HG03460 (cell line): ENCODE results near the gene SUPT6H.

Experiments
- ATAC-seq: cut with Tn5 transposase; IDR thresholded peaks from one replicate; pipeline ENCODE4 v1.9.1; 2021; ENCODE audit not compliant: unreplicated experiment

SUPT6H gene

DNA sequence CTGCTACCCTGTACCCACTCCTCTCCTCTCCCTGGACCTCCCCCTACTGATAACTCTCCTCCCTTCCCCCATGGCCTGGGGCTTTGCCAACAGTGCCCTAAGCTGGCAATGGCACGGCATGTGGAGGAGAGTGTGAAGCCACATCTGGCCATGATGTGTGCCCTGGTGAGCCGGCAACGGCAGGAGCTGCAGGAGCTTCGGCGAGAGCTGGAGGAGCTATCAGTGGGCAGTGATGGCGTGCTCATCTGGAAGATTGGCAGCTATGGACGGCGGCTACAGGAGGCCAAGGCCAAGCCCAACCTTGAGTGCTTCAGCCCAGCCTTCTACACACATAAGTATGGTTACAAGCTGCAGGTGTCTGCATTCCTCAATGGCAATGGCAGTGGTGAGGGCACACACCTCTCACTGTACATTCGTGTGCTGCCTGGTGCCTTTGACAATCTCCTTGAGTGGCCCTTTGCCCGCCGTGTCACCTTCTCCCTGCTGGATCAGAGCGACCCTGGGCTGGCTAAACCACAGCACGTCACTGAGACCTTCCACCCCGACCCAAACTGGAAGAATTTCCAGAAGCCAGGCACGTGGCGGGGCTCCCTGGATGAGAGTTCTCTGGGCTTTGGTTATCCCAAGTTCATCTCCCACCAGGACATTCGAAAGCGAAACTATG is 87.0 kb downstream of the SUPT6H start:
- ATAC-seq = no peak

DNA sequence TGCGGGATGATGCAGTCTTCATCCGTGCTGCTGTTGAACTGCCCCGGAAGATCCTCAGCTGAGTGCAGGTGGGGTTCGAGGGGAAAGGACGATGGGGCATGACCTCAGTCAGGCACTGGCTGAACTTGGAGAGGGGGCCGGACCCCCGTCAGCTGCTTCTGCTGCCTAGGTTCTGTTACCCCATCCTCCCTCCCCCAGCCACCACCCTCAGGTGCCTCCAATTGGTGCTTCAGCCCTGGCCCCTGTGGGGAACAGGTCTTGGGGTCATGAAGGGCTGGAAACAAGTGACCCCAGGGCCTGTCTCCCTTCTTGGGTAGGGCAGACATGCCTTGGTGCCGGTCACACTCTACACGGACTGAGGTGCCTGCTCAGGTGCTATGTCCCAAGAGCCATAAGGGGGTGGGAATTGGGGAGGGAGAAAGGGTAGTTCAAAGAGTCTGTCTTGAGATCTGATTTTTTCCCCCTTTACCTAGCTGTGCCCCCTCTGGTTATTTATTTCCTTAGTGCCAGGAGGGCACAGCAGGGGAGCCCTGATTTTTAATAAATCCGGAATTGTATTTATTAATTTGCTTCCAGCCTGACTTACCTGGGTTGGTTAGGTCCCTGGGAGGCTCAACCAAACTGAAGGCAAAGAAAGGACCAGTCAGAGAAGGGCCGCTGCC is 87.6 kb downstream of the SUPT6H start:
- no peak for ATAC-seq

- ATAC-seq = no peak
Observed at GRCh38 chr17:28750178-28751047, 88.4 kb downstream of the SUPT6H start.

DNA sequence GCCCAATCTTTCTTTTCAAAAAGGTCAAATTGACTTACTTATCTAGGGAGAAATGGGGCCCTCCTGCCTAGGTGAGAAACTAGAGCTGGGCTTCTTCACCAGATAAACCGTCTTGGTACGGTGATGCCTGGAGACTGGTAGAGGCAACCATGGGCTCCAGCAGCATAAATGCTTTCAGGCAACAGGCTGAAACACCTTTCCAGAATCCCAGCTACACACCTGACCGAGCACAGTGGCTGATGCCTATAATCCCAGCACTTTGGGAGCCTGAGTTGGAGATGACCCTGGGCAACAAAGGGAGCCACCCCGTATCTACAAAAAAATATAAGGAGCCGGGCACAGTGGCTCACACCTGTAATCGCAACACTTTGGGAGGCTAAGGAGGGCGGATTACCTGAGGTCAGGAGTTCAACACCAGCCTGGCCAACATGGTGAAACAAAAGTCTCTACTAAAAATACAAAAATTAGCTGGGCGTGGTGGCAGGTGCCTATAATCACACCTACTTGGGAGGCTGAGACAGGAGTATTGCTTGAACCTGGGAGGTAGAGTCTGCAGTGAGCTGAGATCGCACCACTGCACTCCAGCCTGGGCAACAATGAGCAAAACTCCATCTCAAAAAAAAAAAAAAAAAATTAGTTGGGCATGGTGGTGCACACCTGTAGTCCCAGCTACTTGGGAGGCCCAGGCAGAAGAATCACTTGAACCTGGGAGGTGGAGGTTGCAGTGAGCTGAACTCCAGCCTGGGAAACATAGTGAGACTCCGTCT is 89.8 kb downstream of the SUPT6H start:
- no peak for ATAC-seq
